Glomerular visceral epithelial cell (primary cell): Measurements from ENCODE around the gene FAF1.
A peak's percentile ranks its signal among the peaks of the same experiment; 100 is the strongest.

ENCODE experiments used
- DNase-seq: peaks from one replicate; pipeline ENCODE4 v3.0.0-alpha.2; 2016; ENCODE audit errors: extremely low spot score

FAF1 gene

GRCh38 chr1:50634251-50634650 lies 325.8 kb downstream of the FAF1 start:
- no peak for DNase-seq

DNA sequence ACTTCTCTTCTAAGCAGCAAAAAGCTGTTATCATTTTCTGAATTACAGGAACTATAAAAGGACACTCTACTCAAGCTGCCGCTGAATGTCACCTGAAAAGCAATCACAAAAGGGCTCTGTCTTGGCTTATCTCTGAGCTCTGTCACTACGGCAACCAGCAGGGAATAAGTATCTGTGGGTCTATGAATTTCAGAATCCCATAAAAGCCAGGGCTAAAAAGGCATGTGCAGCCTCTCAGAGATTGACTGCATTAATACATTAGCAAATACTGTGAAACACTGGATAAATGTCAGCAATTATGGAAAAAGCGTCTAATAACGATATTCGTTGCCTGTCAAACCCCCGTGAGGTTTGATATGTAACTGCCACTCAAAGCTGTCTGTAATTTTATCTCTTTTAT lies 326.6 kb downstream of the FAF1 start:
- no peak for DNase-seq

GRCh38 chr1:50631161-50631560 lies 328.9 kb downstream of the FAF1 start:
- no peak for DNase-seq

GRCh38 chr1:50622259-50622658 lies 337.8 kb downstream of the FAF1 start:
- no peak for DNase-seq

DNA sequence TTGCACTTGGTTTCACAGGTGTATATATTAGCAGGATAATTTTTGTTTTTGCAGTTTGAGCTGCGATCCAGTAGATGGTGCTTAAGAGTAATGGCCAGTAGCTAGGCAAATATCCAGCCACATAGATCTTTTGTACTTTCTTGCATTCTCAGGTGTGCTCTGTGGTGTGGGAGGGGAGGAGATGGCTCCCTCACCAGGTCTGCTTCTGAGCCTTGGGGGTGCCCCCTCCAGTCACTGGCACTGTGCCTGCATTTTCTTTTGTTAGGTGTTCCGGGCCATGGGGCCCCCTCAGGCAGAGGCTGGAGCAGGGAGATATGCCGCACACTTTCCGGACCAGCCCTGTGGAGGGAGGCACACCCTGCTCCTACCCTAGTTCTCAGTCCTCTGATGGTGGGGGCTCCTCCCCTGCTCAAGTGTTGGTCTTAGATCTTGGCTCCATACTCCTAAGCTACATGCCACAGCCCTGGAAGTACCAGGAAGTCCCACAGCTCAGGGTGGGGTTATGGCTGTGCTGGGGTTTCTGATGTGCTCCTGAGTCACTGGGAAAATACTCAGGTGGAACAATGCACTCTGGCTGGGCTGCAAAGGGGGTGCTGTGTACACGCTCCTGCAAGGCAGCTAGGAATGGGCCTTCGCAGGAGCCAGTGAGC lies 339.3 kb downstream of the FAF1 start:
- peak; percentile 76 for DNase-seq

DNA sequence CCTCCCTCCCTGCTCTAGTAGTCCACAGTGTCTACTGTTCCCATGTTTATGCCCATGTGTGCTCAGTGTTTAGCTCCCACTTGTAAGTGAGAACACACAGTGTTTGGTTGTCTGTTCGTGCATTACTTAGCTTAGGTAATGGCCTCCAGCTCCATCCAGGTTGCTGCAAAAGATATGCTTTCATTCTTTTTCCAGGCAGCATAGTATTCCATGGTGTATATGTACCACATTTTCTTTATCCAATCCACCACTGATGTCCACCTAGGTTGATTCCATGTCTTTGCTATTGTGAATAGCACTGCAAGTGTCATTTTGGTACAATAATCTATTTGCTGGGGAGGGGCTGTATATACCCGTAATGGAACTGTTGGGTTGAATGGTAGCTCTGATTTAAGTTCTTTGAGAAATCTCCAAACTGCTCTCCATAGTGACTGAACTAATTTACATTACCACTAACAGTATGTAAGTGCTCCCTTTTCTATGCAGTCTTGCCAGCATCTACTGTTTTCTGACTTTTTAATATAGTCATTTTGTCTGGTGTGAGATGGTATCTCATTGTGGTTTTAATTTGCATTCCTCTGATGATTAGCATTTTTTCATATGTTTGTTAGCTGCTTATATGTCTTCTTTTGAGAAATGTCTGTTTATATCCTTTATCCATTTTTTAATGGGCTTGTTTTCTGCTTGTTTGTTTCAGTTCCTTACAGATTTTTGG lies 344.9 kb downstream of the FAF1 start:
- no peak for DNase-seq

DNA sequence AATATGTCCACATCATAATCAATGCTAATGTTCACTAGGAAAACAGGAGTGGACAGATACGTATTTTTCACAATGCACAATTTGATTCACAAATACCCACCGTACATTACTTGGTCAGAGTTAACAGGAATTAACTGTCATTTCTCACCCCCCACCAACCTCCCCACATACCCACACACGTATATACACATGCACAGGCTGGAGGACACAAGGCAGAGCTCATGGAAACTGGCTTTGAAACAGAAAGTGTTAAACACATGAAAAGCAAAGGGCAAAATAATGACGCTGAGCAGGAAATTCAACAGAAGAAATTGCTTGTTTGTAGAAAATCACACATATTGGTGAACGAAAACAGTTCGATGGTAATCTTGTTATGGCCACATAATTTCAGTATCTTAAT lies 348.4 kb downstream of the FAF1 start:
- DNase-seq = no peak

GRCh38 chr1:50610563-50610962 lies 349.5 kb downstream of the FAF1 start:
- no peak for DNase-seq

DNA sequence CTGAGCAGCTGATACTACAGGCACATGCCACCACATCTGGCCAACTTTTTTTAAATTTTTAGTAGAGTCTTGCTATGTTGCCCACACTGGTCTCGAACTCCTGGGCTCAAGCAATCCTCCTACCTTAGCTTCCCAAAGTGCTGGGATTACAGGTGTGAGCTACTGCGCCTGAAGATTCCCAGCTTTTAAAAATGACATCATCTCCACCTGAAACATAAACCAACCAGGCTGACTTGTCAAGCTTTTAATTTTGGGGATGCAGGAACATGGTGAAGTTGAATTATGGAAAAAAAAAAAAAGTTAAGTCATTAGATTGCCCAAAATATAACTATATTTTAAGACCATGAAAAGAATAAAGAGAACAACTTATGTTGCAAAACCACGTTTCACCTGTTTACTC lies 350.6 kb downstream of the FAF1 start:
- DNase-seq = no peak

DNA sequence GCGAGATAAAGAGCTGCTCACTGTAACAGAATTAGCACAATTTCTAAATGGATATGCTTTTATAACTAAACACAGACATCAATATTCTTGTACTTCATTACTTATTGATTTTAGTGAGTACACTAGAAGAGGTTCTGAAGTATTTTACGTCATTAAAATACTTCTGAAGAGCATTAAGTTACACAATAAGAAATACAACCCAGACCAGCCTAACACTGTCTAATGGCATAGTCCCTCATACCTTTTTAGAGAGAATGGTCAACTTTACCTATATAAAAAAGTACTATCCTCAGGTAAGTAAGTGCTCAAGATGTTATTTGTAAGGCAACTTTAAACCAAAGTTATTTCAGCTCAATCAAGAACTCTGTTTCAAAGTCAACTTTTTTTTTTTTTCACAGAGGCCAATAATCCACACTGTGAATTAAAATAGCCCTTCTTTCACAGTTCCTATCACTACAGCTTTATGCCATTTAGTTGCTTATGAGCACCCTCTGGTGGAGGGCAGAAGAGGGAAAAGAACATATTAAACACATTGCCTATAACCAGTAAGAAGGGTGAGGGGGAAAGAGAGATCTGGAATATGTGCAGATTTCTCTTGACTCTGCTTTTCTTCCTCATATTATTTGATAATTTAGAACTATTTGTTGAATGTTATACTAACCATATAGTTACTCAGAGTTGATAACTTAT lies 354.7 kb downstream of the FAF1 start:
- peak; percentile 49 for DNase-seq

GRCh38 chr1:50604580-50604979 lies 355.5 kb downstream of the FAF1 start:
- DNase-seq = no peak

DNA sequence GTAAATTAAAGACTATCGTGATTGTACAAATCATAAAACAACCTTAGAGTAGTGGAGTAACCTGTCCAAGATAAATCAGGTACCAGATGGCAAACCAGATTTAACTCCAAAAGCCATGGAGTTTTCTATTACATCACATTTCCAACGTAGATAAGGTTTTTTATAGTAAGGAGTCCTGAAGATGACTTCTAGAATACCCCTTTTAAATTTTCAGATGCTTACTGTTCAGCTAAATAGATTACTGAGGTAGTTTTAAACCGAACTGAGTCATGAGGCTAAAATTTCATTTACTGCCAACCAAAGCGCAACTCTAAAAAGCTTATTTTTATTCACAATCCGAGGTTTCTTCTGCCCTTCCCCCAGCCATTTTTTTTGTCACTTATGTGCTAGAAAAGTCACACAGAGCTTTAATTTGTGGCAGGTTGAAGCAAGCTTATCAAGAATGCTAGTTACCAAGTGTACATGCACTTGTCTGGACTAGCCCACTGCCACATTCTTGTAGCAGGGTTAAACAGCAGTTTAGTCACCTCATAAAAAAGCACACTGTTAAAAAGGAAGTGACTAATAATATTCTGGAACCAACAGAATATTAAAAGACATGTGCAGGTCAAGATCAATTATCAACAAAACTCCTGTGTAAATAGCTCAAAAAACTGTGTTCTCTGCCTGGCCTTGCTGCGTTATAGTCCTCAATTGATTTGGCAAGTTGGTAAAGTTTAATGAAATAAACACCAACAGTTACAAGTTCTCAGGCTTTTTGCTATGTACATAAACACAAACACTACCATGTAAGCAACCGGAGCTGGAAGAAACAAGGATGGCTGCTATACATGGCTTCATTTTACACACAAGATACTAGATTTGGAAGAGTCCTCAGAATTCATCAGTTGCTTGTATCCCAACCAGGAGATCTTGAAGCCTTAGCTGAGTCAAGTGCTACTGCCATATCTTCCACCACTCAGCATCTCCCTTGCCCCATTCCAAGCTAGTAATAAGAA lies 356.5 kb downstream of the FAF1 start:
- DNase-seq = peak; percentile 39

DNA sequence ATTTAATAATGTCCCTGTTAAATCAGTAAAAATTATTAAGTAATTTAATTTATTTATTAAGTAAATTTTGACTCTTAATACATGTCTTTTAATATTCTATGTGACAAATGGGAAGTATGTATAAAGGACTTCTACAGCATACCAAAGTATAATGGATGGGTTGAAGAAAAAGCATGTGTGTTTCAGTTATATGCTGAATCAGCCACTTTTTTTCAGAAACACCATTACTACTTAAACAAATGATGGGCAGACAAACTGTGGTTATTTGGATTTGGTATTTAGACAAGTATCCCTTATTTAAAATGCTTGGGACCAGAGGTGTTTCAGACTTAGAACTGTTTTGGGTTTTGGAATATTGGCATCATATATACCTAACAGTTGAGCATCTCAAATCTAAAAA lies 360.5 kb downstream of the FAF1 start:
- no peak for DNase-seq

GRCh38 chr1:50595874-50596273 lies 364.2 kb downstream of the FAF1 start:
- DNase-seq = no peak

DNA sequence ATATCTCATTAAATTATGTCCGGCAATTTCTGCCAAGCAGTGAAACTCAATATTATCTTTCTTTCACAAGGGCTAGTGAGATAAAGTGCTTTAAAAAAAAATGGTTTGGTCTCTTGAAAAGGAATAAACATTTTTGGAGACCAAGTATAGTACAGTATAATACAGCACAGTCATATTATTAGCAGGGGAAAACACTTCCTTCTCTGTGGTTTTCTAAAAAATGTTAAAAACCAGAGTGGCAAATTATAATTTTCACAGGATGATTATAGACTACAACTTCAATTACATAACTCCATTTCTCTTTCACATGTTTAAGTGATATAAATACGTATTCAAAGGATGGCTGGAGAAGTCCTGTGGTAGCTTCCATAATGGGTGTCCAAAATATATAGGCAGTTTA lies 366.6 kb downstream of the FAF1 start:
- no peak for DNase-seq

DNA sequence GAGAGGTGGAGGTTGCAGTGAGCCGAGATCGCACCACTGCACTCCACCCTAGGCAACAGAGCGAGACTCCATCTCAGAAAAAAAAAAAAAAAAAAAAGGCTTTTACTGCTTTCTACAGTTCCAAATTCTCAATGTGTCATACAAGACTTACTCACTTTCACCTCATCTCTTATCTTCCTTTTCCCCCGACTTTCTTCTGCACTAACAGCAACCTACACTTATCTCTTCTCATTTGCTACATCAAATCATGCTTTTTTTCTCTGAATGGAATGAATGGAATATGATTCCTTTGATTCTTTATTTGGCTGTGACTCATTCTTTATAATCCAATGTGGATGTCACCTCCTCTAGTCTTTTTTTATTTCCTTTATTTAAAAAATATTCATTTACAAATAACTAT lies 368.5 kb downstream of the FAF1 start:
- DNase-seq = no peak

DNA sequence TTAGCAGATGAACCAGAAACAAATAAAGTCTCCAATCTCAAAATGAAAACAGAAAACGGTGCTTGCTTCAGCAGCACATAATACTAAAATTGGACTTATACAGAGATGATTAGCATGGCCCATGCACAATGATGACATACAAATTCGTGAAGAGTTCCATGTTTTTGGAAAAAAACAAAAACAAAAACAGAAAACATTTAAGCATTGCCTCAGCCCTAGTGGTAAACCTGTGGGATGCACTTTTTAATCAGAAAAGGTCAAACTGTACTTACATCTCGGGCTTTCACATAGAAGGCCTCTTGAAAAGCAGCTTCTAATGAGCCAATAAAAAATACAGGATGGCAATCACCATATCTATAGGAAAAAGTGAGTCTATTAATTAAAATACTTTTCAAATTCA lies 377.7 kb downstream of the FAF1 start:
- no peak for DNase-seq

DNA sequence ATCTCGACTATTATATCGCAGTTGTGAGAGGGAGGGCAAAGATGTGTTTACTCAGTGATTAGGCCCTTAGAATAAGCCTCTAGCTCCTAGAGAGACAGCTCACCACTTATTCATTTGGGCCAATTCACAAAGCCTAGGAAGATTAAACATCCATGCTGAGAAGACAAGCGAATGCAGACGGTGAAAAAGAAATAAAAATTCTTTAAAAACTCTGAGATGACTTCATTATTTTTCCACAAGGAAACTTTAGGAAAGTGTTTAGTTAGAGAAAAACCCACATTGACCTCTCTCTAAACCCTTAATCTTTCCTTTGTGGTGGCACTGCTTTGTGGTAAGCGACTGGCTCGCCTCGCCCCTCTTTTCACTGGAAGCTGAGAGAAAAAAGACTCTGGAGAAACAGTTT lies 390.0 kb downstream of the FAF1 start:
- no peak for DNase-seq

DNA sequence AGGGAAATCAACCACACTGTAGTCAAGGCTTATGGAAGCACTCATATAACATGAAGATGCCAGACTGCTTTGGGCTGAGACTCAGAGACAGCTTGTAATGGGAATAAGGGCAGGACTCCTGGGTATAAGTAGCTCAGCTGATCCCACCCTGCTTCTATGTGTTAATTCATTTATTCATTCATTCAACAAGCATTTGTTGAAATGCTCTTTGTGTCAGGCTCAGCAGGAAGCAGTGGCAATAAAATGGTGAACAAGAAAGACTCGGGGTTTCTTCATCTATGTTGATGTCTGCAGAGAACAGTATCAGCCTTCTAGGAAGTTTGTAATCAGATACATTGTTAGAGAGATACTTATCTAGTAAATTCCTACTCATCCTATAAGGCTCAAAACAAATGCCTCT lies 391.3 kb downstream of the FAF1 start:
- DNase-seq = no peak

- DNase-seq = no peak
Observed at GRCh38 chr1:50566405-50566804, 393.7 kb downstream of the FAF1 start.

- DNase-seq = no peak
Observed at GRCh38 chr1:50564417-50564816, 395.6 kb downstream of the FAF1 start.

DNA sequence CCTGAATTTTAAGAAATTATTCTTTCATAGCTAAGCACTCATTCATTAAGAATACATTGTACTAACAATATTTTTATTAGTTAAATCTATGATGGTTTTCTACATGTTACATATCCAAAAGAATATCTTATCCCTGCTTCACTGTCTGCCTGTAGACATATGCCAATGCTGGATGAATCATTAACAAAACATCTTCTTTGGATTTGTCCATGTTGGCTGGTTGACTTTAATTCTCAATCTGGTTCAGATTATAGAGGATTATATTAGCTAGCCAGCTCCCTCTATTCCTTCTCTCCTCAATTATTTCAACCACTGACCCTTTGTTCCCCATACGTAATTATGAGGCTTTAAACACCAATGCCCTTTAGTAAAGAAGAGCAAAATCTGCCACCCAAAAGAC lies 398.0 kb downstream of the FAF1 start:
- no peak for DNase-seq
